NCI-H1105 treated with DMSO at 0.1 percent for 48 hours (cell line): ENCODE data around the gene CAMK1G.

Source experiments
- DNase-seq: peaks from one replicate; lab custom pipeline; 2025; lab: John Stamatoyannopoulos, UW

Gene CAMK1G

DNA sequence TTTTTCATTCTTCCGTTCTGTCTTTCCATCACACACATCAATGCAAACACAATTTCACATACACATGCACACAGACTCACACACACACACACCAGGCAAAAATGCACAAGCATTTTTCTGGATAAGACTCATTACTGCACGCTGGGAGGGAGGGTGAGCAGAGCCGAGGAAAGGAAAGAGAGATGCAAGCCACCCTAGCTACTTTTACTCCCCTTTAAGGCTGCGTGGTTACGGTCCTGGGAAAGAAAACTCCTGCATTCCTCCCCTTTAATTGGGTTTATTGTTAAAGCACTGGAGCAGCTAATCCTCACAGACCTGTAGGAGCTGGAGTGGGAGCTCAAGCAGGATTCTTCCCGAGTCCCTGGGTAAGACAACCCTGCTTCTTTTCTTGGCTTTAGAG is at the start of gene CAMK1G:
Gene CAMK1G (plus strand): TSS at position 307 of the 400 bp plus-strand sequence. CDS start 11,270 bp downstream, outside the sequence.
- no peak for DNase-seq

- DNase-seq, result no peak
Measured at GRCh38 chr1:209534496-209535250, 48.8 kb upstream of the CAMK1G start.

- no peak for DNase-seq
Measured at GRCh38 chr1:209536843-209537242, 46.7 kb upstream of the CAMK1G start.

GRCh38 chr1:209537336-209538114 is 46.0 kb upstream of the CAMK1G start:
- DNase-seq, result no peak

DNA sequence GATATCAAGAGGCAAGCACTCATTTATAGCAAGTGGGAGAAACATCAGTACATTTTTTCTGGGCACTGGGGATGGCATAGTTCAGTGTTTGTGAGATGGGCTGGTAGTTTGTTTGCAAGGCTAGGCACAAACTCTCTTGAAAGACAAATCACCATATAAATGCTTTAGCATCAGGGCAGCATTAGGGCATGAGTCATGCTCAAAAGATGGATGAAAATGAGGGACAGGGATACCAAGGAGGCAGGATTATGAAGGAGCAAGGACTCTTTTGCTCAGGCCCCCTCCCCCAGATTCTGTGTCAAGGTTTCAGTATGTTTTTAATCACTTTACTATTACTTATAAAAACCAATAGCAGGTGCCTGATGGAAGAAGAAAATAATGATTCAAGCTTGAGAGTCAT is 43.9 kb upstream of the CAMK1G start:
- no peak for DNase-seq

GRCh38 chr1:209542585-209542984 is 40.9 kb upstream of the CAMK1G start:
- no peak for DNase-seq

DNA sequence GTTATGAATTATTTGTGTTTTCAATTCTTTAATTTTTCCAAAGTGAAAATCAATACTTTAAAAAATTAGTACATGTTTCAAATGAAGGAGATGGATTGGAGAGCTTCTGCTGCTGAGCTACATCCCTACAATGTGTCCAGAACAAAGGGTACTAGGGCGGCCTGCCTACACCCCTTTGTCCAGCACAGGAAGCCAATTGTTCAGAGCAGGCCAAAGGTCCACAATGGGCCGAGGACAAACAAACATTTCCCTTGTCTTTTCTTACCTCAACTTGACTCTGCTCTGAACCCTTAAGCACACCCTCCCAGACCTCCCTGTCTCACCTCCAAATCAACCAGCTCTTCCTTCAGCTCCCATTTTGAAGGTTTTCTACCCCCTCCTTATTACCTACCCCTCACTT is 39.4 kb upstream of the CAMK1G start:
- DNase-seq, result no peak

DNA sequence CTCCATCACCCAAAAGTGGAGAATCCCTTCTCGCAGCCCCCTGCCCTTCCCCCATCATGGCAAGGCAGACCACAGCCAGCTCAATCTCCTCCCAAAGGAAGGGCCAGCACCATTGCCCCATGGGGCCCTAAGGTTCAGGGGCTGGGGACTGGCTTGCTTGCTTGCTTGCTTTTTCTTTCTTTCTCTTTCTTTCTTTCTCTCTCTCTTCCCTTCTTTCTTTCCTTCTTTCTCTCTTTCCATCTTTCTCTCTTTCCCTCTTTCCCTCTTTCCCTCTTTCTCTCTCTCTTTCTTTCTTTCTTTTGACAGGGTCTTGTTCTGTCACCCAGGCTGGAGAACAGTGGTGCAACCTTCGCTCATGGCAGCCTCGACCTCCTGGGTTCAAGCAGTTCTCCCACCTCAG is 38.1 kb upstream of the CAMK1G start:
- no peak for DNase-seq

- no peak for DNase-seq
Measured at GRCh38 chr1:209546390-209547085, 37.0 kb upstream of the CAMK1G start.

- DNase-seq, result no peak
Measured at GRCh38 chr1:209547626-209548025, 35.9 kb upstream of the CAMK1G start.

- DNase-seq, result peak; percentile 17
Measured at GRCh38 chr1:209549443-209550205, 33.9 kb upstream of the CAMK1G start.

GRCh38 chr1:209550519-209550918 is 33.0 kb upstream of the CAMK1G start:
- DNase-seq, result no peak

DNA sequence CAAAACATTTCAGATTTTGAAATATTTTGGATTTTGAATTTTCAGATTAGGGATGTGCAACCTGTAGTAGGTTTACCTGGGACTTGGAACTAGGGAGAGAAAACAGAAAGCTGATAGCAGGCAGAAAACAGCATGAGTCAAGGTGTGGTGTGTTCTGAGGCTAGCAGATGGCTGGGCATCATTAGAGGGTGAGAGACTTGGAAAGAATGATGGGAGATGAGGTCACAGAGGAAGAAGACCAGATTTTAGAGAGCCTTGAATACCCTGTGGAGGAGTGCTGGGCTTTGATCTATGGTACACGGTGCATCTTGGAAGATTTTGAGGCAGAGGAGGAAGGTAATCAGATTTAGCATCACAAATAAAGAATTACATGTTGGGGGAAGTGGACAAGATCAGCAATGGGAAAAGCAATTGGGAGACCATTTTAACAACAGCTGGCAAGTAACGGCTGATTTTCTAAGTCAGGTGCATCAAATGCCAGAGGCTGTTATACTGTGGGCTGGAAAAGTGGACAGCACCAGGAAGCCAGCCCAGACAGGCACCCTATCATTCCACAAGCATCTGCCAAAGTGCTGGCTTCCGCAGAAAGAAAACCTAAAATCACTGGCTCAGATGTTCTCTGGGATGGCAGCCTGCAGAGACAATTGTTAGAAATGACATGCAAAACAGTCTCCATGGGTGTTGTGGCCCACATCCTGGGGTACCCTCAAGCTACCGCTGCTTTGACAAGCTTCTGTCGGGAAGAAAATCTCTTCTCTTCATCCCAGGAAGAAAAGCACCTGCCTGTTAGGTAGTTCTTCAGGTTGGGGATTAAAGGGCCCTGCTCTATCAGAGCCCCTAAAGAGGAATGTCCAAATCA is 30.9 kb upstream of the CAMK1G start:
- no peak for DNase-seq

GRCh38 chr1:209554761-209555611 is 28.5 kb upstream of the CAMK1G start:
- no peak for DNase-seq

- no peak for DNase-seq
Measured at GRCh38 chr1:209556162-209556690, 27.3 kb upstream of the CAMK1G start.

GRCh38 chr1:209557221-209557620 is 26.3 kb upstream of the CAMK1G start:
- DNase-seq, result no peak

DNA sequence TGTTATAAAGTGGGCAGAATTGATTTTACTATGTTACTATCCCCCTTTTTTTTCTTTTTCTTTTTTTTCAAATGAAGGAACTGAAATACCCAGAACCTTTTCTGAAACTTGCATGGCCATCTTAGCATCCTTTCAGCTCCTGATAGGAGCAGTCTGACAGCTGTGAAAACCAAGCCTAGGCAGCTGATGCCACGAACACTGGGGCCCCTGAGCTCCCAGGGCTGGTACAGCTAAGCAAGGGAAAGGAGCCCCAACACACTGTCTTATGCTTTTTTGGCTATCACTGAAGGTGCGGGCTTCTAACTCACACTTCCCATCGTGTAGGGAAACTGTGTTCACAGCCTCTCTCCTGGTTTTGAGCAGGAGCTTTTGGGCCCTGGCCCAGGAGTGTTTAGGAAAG is 23.0 kb upstream of the CAMK1G start:
- no peak for DNase-seq

GRCh38 chr1:209560952-209561351 is 22.6 kb upstream of the CAMK1G start:
- DNase-seq, result no peak

DNA sequence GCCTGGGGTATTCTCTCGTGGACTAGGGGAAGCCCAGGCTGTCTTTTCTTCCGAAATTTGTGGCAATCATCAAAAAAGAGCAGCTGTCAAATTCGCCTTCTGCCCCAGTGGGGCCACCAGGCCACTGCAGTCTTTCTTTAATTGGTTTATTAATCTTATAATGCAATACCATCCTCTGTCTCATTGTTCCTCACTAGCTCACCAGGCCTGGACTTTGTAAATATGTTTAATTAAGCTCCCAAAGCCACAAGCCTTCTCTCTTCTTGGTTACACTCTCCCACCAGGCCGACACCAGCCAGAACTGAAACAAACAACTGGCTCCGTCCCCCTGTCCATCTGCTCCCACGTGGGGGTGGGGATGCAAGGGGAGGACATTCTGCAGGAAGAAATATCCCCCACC is 22.0 kb upstream of the CAMK1G start:
- no peak for DNase-seq

- no peak for DNase-seq
Measured at GRCh38 chr1:209564849-209565248, 18.7 kb upstream of the CAMK1G start.
